H9 (cell line): ENCODE measurements around the gene BMPER. TPM values are rescaled to one million over a fixed set of nuclear protein-coding genes. Genes with fewer than 3 reads are reported as not detected.

Experiments used
- DNase-seq: peaks from one replicate; pipeline ENCODE4 v3.0.0-alpha.2; 2017
- H2AFZ ChIP-seq: one replicate; pipeline ENCODE4 v1.6.1; 2013; ENCODE audit warnings: mild to moderate bottlenecking, low read length, control low read depth, moderate library complexity
- H2AK5ac ChIP-seq: 2 replicates; pipeline ENCODE4 v1.6.1; 2013; ENCODE audit warnings: low read length, control low read depth, mixed read lengths; ENCODE audit not compliant: insufficient read length
- H2BK120ac ChIP-seq: one replicate; pipeline ENCODE4 v1.6.1; 2013; ENCODE audit warnings: low read depth, mild to moderate bottlenecking, low read length, control low read depth, inconsistent platforms; ENCODE audit not compliant: poor library complexity, severe bottlenecking
- H2BK12ac ChIP-seq: 2 replicates; pipeline ENCODE4 v1.6.1; 2013; ENCODE audit warnings: low read length, control low read depth, mixed read lengths, low read depth; ENCODE audit not compliant: insufficient read length
- H2BK15ac ChIP-seq: 2 replicates; pipeline ENCODE4 v1.6.1; 2013; ENCODE audit warnings: low read depth, low read length, control low read depth
- H2BK20ac ChIP-seq: one replicate; pipeline ENCODE4 v1.6.1; 2013; ENCODE audit warnings: low read depth, mild to moderate bottlenecking, low read length, control low read depth, inconsistent platforms; ENCODE audit not compliant: poor library complexity, severe bottlenecking
- H2BK5ac ChIP-seq: 2 replicates; pipeline ENCODE4 v1.6.1; 2013; ENCODE audit warnings: low read length, control low read depth, mixed read lengths; ENCODE audit not compliant: insufficient read length
- H3K14ac ChIP-seq: 2 replicates; pipeline ENCODE4 v1.6.1; 2013; ENCODE audit warnings: low read length, control low read depth; ENCODE audit not compliant: insufficient read depth
- H3K18ac ChIP-seq: 2 replicates; pipeline ENCODE4 v1.6.1; 2013; ENCODE audit warnings: low read depth, mild to moderate bottlenecking, mixed read lengths, low read length, control low read depth; ENCODE audit not compliant: insufficient read length
- H3K23ac ChIP-seq: 2 replicates; pipeline ENCODE4 v1.6.1; 2013; ENCODE audit warnings: low read length, control low read depth, mixed read lengths, low read depth; ENCODE audit not compliant: insufficient read length
- H3K23me2 ChIP-seq: 2 replicates; pipeline ENCODE4 v1.6.1; 2013; ENCODE audit warnings: low read depth, mild to moderate bottlenecking, mixed read lengths, low read length, control low read depth; ENCODE audit not compliant: insufficient read length, poor library complexity, severe bottlenecking
- H3K27ac ChIP-seq: 2 replicates; pipeline ENCODE4 v1.5.1; 2013; ENCODE audit warnings: low read length, control low read depth, mixed read lengths, low read depth; ENCODE audit not compliant: insufficient read length
- H3K27me3 ChIP-seq: 2 replicates; pipeline ENCODE4 v1.6.1; 2013; ENCODE audit warnings: low read length, control low read depth, inconsistent platforms; ENCODE audit not compliant: insufficient read depth
- H3K4ac ChIP-seq: 2 replicates; pipeline ENCODE4 v1.6.1; 2013; ENCODE audit warnings: low read depth, mild to moderate bottlenecking, control low read depth, inconsistent platforms, low read length, moderate library complexity
- H3K4me1 ChIP-seq: 2 replicates; pipeline ENCODE4 v1.6.1; 2013; ENCODE audit warnings: low read length, control low read depth, inconsistent platforms; ENCODE audit not compliant: insufficient read depth
- H3K4me2 ChIP-seq: 2 replicates; pipeline ENCODE4 v1.6.1; 2013; ENCODE audit warnings: low read length, control low read depth, mixed read lengths; ENCODE audit not compliant: insufficient read length, insufficient read depth
- H3K56ac ChIP-seq: 2 replicates; pipeline ENCODE4 v1.6.1; 2013; ENCODE audit warnings: low read depth, mild to moderate bottlenecking, mixed read lengths, low read length, control low read depth; ENCODE audit not compliant: insufficient read length
- H3K79me1 ChIP-seq: 2 replicates; pipeline ENCODE4 v1.6.1; 2013; ENCODE audit warnings: low read depth, mild to moderate bottlenecking, moderate library complexity, low read length, control low read depth, inconsistent platforms; ENCODE audit not compliant: insufficient read depth, poor library complexity, severe bottlenecking
- H3K79me2 ChIP-seq: 2 replicates; pipeline ENCODE4 v1.6.1; 2013; ENCODE audit warnings: low read length, control low read depth, inconsistent platforms; ENCODE audit not compliant: insufficient read depth
- H3K9ac ChIP-seq: 2 replicates; pipeline ENCODE4 v1.6.1; 2013; ENCODE audit warnings: low read length, control low read depth, mixed read lengths; ENCODE audit not compliant: insufficient read length; ENCODE audit errors: extremely low read depth
- H3K9me3 ChIP-seq: one replicate; pipeline ENCODE4 v1.6.1; 2013; ENCODE audit warnings: low read depth, low read length, inconsistent platforms; ENCODE audit not compliant: control insufficient read depth
- H3T11ph ChIP-seq: one replicate; pipeline ENCODE4 v1.6.1; 2013; ENCODE audit warnings: mild to moderate bottlenecking, low read length, control low read depth, inconsistent platforms
- H4K20me1 ChIP-seq: one replicate; pipeline ENCODE4 v1.6.1; 2013; ENCODE audit not compliant: control insufficient read depth, insufficient read length, insufficient read depth
- H4K5ac ChIP-seq: 2 replicates; pipeline ENCODE4 v1.6.1; 2013; ENCODE audit warnings: low read depth, mild to moderate bottlenecking, mixed read lengths, low read length, control low read depth; ENCODE audit not compliant: insufficient read length
- H4K8ac ChIP-seq: replicated peaks from 2 replicates; pipeline ENCODE4 v1.6.1; 2013; ENCODE audit warnings: low read length, control low read depth, mixed read lengths, low read depth; ENCODE audit not compliant: insufficient read length
- H4K91ac ChIP-seq: 2 replicates; pipeline ENCODE4 v1.6.1; 2013; ENCODE audit warnings: low read depth, mild to moderate bottlenecking, moderate library complexity, mixed read lengths, low read length, control low read depth; ENCODE audit not compliant: insufficient read length
- H3K27ac Mint-ChIP-seq, 3 experiments: 2 replicates in 2 of 3; 3 replicates in 1 of 3; pipeline ENCODE4 v1.8.0; 2020 to 2021; ENCODE audit warnings: mixed read lengths in 3 of 3, mild to moderate bottlenecking in 1 of 3, moderate library complexity in 1 of 3
- H3K27me3 Mint-ChIP-seq: 2 replicates; pipeline ENCODE4 v1.8.0; 2021; ENCODE audit warnings: low read depth, mild to moderate bottlenecking, moderate library complexity, mixed read lengths
- H3K36me3 Mint-ChIP-seq, 3 experiments: 2 replicates in 2 of 3; 3 replicates in 1 of 3; pipeline ENCODE4 v1.8.0; 2020 to 2021; ENCODE audit warnings: low read depth in 3 of 3, mixed read lengths in 3 of 3; ENCODE audit not compliant: insufficient read depth in 1 of 3
- H3K4me1 Mint-ChIP-seq, 2 experiments: 2 replicates each; pipeline ENCODE4 v1.8.0; 2020; ENCODE audit warnings: mixed read lengths in 2 of 2
- H3K4me3 Mint-ChIP-seq, 2 experiments: 2 replicates in 1 of 2; 3 replicates in 1 of 2; pipeline ENCODE4 v1.8.0; 2020 to 2021; ENCODE audit warnings: mild to moderate bottlenecking in 2 of 2, mixed read lengths in 2 of 2, moderate library complexity in 1 of 2
- H3K9me3 Mint-ChIP-seq, 2 experiments: 2 replicates in 1 of 2; 3 replicates in 1 of 2; pipeline ENCODE4 v1.8.0; 2020; ENCODE audit warnings: mild to moderate bottlenecking in 2 of 2, mixed read lengths in 2 of 2, moderate library complexity in 1 of 2
- WGBS: extraction: QIAGEN DNeasy Blood & Tissue Kit; methylation state at CpG from one replicate; pipeline ENCODE4 v1.1.7; 2013; ENCODE audit warnings: missing lambda C conversion rate, low lambda C conversion rate, mixed read lengths; ENCODE audit not compliant: insufficient read length; ENCODE audit errors: extremely low coverage; 5-methylcytosine and 5-hydroxymethylcytosine counted together
- total RNA-seq: library from RNA; stranded (reverse); gene quantifications from 2 replicates; pipeline ENCODE4 v1.2.1, GENCODE V29; 2021
- TF ChIP-seq, protein P1 (sequence below): fragments of 200-600 bp; sonication (generic); conservative IDR thresholded peaks from 3 replicates; pipeline ENCODE4 v1.8.0; 2021; ENCODE audit warnings: antibody characterized with exemption, mild to moderate bottlenecking

BMPER gene
- total RNA-seq, 1 experiment from 2014 or later: 0.20 TPM

GRCh38 chr7:33892945-33893344 lies 12.4 kb upstream of the BMPER start:
- Mint-ChIP-seq H3K36me3 (no peaks in the 10 kb centered on the region), H3K9me3 (no peaks in the 10 kb centered on the region), H3K4me1 (peaks cover 25 to 27% of the 10 kb centered on the region in 2 experiments), H3K27me3 (peaks cover 8% of the 10 kb centered on the region), H3K4me3 (no peak overlapping the region), H3K27ac (no peak overlapping the region)
- no peak for DNase-seq
- Histone ChIP-seq H3K18ac (no peak overlapping the region), H3K4ac (no peak overlapping the region), H2AK5ac (no peak overlapping the region), H3K4me2 (no peak overlapping the region), H3K14ac (no peak overlapping the region), H2BK12ac (no peak overlapping the region), H2AFZ (no peak overlapping the region), H3K27me3 (no peaks in the 10 kb centered on the region), H3K79me1 (no peaks in the 10 kb centered on the region), H2BK20ac (no peak overlapping the region), H3T11ph (no peak overlapping the region), H4K5ac (no peak overlapping the region), H3K9ac (no peak overlapping the region), H3K9me3 (no peaks in the 10 kb centered on the region), H4K20me1 (no peaks in the 10 kb centered on the region), H3K79me2 (no peaks in the 10 kb centered on the region), H3K27ac (no peak overlapping the region), H4K8ac (no peak overlapping the region), H3K4me1 (no peaks in the 10 kb centered on the region), H2BK5ac (no peak overlapping the region), H2BK15ac (no peak overlapping the region), H4K91ac (no peak overlapping the region), H2BK120ac (no peak overlapping the region), H3K23me2 (no peaks in the 10 kb centered on the region), H3K56ac (no peak overlapping the region), H3K23ac (no peak overlapping the region)
- no CpG with 5 or more reads among the region's 4 CpGs for WGBS
- TF ChIP-seq, protein P1, sequence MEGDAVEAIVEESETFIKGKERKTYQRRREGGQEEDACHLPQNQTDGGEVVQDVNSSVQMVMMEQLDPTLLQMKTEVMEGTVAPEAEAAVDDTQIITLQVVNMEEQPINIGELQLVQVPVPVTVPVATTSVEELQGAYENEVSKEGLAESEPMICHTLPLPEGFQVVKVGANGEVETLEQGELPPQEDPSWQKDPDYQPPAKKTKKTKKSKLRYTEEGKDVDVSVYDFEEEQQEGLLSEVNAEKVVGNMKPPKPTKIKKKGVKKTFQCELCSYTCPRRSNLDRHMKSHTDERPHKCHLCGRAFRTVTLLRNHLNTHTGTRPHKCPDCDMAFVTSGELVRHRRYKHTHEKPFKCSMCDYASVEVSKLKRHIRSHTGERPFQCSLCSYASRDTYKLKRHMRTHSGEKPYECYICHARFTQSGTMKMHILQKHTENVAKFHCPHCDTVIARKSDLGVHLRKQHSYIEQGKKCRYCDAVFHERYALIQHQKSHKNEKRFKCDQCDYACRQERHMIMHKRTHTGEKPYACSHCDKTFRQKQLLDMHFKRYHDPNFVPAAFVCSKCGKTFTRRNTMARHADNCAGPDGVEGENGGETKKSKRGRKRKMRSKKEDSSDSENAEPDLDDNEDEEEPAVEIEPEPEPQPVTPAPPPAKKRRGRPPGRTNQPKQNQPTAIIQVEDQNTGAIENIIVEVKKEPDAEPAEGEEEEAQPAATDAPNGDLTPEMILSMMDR: no peak
